ENCODE results near the gene CSNK2A1. TPM values are rescaled to one million over a fixed set of nuclear protein-coding genes. Genes with fewer than 3 reads are reported as not detected.
A peak's percentile ranks its signal among the peaks of the same experiment; 100 is the strongest.

Gene CSNK2A1
- total RNA-seq, 2 donors from 2014 or later = 40.5 to 52.7 TPM

DNA sequence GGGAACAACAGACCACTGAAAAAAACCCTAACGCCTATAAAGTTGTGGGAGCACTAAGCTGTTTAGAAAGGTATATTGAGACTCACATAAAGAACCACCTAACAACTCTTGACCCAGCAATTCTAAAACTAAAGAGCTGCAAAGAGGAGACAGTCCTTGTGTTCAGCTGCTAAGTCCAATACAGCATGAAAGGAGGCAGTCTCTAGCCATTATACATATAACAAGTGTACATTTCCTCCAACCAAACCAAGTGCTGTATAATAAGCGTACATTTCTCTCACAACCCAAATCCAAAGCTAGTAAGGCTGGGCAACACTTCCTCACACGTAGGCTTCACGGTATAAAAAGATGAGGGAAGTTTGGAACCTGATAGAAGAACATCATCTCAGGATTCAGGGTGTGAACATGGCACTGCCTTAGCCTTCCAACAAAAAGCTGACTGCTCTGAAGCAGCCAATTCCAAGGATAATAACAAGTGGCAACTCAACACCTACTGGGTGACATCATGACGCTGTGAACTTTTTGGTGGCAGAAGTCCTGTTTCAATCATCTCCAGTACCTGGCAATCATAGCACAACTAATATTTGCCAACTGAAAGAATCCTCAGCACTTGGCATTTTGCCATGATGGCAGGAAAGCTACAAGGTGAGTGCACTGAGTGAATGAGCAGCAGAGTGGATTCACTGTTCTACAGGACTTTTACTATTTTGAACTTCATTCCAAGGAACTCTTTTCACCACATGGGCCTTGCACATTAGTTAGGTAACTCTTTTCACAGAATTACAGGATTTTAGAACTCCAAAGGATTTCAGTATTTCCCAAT, 97.9 kb downstream of the CSNK2A1 start:
- WGBS, 2 donors = 78 to 81% methylated on average over 5 of the region's 5 CpGs
- intact Hi-C loops (cut with DNase I) = no loop called here
- TF ChIP-seq CTCF (IDR thresholded peaks at IDR 0.05) (no peak), POLR2A (IDR thresholded peaks at IDR 0.05) (no peak)
- Histone ChIP-seq H3K36me3 (replicated peaks in 1 of 2; ENCODE audit: insufficient read depth in 1 of 2, low read depth in 2 of 2) (peaks cover 0 to 10% of the 10 kb centered on the region in 2 donors), H3K4me1 (no peaks in the 10 kb centered on the region), H3K4me3 (no peak overlapping the region), H3K9me3 (no peaks in the 10 kb centered on the region), H3K27ac (no peak overlapping the region), H3K27me3 (no peaks in the 10 kb centered on the region)
- ATAC-seq = no peak
- DNase-seq = peak in 2 of 4 donors; percentile 42 to 43

DNA sequence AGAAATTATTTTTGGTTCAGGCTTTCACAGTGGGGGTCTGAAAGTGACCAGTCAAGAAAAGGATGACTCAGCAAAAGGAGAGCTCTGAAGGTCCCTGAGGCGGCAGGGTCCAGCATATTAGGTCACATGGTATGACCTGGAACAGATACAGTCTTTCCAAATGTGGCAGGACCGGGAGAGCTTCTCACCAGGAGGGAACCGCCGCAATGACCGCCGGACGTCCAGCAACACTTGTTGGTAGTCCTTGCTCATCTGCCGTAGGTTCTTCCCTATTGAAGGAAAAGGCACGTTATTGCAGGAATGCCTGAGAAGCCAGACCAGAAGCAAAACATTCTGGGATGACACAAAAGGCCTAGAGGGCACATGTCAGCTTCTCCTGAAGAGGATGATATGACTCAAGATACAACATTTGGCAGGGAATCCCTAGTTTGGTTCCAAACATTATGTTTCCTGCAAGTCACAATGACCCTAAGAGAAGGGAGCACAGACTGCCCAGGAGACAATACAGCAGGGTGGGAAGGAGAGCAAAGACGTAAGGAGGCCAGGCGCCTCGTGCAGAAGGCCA, 98.6 kb downstream of the CSNK2A1 start:
- TF ChIP-seq POLR2A (IDR thresholded peaks at IDR 0.05) = no peak
- DNase-seq (no peak), ATAC-seq (no peak)
- Histone ChIP-seq H3K4me1 (no peaks in the 10 kb centered on the region), H3K4me3 (no peak overlapping the region), H3K9me3 (no peaks in the 10 kb centered on the region), H3K27ac (no peak overlapping the region), H3K36me3 (replicated peaks in 1 of 2; ENCODE audit: insufficient read depth in 1 of 2, low read depth in 2 of 2) (peaks cover 0 to 16% of the 10 kb centered on the region in 2 donors), H3K27me3 (no peaks in the 10 kb centered on the region)
- intact Hi-C loops (cut with DNase I) = no loop called here
- WGBS, 2 donors = 72 to 73% methylated on average over 12 of the region's 12 CpGs

DNA sequence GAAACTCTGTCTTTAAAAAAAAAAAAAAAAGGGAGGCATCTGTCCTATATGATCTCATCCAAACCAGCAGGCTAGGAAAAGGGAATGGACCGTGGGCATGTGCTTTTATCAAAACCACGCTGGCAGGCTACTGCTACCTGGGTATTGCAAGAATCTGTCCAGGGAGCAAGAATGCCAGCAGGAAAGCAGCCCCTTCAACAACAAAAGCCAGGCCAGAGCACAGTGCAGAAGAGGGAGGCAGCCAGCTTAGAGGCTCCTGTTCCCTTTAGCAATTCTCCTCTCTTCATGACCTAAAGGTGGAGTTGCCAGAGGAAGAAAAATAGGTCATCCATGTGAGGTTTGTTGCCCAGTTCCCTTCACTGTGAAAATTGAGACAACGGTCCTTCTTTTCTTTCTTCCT, 99.5 kb downstream of the CSNK2A1 start:
- Histone ChIP-seq H3K27ac (no peak overlapping the region), H3K9me3 (no peaks in the 10 kb centered on the region), H3K4me3 (no peak overlapping the region), H3K36me3 (replicated peaks in 1 of 2; ENCODE audit: insufficient read depth in 1 of 2, low read depth in 2 of 2) (peaks cover 0 to 17% of the 10 kb centered on the region in 2 donors), H3K4me1 (no peaks in the 10 kb centered on the region), H3K27me3 (no peaks in the 10 kb centered on the region)
- no peak for DNase-seq
- intact Hi-C loops (cut with DNase I) = no loop called here
- no peak for TF ChIP-seq POLR2A (IDR thresholded peaks at IDR 0.05)
- TF ChIP-seq CTCF (IDR thresholded peaks at IDR 0.05) = no peak
- ATAC-seq = no peak
- WGBS, 2 donors = 88% methylated on average over 3 of the region's 3 CpGs

- Histone ChIP-seq H3K9me3 (no peaks in the 10 kb centered on the region), H3K27me3 (no peaks in the 10 kb centered on the region), H3K4me1 (no peaks in the 10 kb centered on the region), H3K36me3 (replicated peaks in 1 of 2; ENCODE audit: insufficient read depth in 1 of 2, low read depth in 2 of 2) (peaks cover 0 to 17% of the 10 kb centered on the region in 2 donors), H3K27ac (no peak overlapping the region), H3K4me3 (no peak overlapping the region)
- WGBS, 2 donors = 81 to 88% methylated on average over 4 of the region's 4 CpGs
- TF ChIP-seq POLR2A (IDR thresholded peaks at IDR 0.05) (no peak), CTCF (IDR thresholded peaks at IDR 0.05) (no peak)
- intact Hi-C loops (cut with DNase I) = no loop called here
- ATAC-seq = no peak
- no peak for DNase-seq
Observed at GRCh38 chr20:443223-443775, 100.3 kb downstream of the CSNK2A1 start.

- no peaks in the 10 kb centered on the region for H3K27me3 ChIP-seq
- no peaks in the 10 kb centered on the region for H3K9me3 ChIP-seq
- no peaks in the 10 kb centered on the region for H3K4me1 ChIP-seq
- no peak overlapping the region for H3K4me3 ChIP-seq
- ATAC-seq (no peak), DNase-seq (no peak)
- peaks cover 0 to 21% of the 10 kb centered on the region in 2 donors for H3K36me3 ChIP-seq (replicated peaks in 1 of 2; ENCODE audit: insufficient read depth in 1 of 2, low read depth in 2 of 2)
- WGBS, 2 donors = 88 to 93% methylated on average over 13 of the region's 13 CpGs
- intact Hi-C loops (cut with DNase I) = no loop called here
- H3K27ac ChIP-seq = no peak overlapping the region
- TF ChIP-seq CTCF (IDR thresholded peaks at IDR 0.05) = no peak
- no peak for TF ChIP-seq POLR2A (IDR thresholded peaks at IDR 0.05)
Observed at GRCh38 chr20:440636-441035, 103.0 kb downstream of the CSNK2A1 start.

Measured in body of pancreas (tissue), 4 donors.